Measurements from ENCODE around the gene ZFP64.
A peak's percentile ranks its signal among the peaks of the same experiment; 100 is the strongest.
"Not testable (repeated sequence)": the region's sequence is repeated elsewhere in the genome, so short reads cannot be mapped to it uniquely, and the experiment has no call there.

ZFP64 gene

GRCh38 chr20:52191132-52191915 is at the start of gene ZFP64:
Gene ZFP64 (minus strand): TSS chr20:52191779. CDS start chr20:52191636, 143 bp downstream.
- peak; percentile 72 for DNase-seq

GRCh38 chr20:52240802-52241201 is 49.2 kb upstream of the ZFP64 start:
- DNase-seq, result no peak

- DNase-seq, result no peak
These were observed 47.5 kb upstream of the ZFP64 start for GRCh38 chr20:52239102-52239501.

GRCh38 chr20:52236292-52236691 is 44.7 kb upstream of the ZFP64 start:
- no peak for DNase-seq

DNA sequence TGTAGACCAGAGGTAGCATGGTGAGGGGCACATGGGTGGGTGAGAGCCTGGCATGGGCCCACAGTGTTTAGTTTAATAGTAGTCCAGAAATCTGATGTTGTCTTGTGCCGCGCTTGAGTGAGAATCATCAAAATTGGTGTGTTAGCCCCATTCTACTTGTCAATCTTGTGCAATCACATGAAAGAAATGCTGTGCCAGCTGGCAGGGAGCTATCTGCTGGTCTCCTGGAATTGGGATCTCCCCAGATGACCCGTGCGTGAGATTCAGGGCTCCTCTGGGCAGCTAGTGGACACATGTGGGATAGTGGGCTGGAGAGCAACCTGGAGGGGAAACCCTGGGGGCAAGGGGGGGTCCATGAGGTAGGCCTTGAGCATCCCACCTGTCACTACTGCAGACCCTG is 43.5 kb upstream of the ZFP64 start:
- no peak for DNase-seq

DNA sequence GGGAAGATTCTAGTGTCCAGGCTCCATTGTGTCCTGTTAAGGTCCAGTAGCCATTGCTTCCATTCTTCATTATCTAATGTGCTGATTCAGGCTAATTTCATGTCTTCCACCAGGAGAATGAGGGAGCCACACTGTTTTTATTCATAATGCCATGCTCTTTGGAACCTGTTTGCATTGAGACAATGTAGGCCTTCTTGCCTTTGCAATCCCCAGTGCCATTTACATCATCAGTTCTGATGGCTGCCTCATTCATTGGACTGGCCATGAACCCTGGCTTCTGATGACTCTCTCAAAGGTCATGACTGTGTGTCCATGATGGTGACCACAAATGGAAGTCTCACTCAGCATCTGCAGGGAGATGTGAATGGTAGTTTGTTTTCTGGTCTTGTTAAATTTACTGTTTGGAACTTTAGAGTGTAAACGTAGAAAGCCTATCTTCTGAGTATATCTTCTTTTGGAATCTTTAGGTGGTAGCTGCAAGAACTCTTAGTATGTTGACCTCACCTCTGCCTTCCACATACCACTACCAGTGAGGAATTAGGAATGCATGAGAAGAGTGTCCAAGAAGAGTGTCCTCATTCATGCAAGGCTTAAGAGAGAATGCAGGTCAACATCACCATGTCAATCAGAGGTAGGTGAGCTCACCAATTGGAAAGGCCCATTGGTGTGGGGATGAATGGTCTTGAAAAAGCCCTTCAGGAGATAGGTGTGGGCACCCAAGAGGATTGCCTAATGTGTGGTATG is 42.9 kb upstream of the ZFP64 start:
- no peak for DNase-seq

DNA sequence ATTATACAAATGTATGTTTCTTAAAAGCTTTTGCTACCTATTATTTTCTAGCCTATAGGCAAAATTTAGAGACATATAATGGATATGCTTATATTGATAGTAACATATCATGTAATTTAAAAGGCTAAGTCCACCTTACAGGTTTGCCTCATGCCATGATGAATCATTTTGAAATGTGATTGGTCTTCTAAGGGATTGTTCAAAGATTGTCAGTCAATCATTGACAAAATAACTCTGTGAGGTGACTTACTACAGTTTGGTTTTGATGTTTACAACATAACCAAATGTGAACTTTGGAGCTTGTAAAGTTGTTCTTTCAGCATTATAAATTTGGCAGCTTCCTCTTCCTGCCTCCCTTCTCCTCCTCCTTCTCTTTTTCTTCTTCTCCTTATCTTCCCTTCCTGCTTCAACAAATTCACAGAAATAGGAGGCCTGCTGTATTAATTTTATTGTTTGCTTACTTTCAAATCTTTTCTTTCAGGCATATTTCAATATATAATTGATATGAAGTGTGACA is 39.7 kb upstream of the ZFP64 start:
- no peak for DNase-seq

DNA sequence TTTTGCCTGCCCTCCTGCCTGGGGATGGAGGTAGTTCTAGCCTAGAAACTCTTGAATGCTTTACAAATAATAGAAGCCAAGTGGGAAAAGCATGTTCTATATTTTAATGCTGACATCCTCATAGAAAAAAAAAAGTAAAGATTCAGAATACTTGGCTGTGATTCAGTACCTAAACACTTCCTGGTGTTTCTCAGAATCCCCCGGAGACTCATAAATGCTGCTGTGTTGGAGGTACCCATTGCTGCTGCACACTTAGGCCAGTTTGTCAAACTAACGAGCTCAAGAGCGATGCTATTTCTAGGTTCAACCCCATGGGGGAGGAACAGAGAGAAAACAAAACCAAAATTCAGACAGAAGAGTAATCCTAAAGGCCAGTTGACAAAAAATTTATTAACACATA is 38.8 kb upstream of the ZFP64 start:
- no peak for DNase-seq

DNA sequence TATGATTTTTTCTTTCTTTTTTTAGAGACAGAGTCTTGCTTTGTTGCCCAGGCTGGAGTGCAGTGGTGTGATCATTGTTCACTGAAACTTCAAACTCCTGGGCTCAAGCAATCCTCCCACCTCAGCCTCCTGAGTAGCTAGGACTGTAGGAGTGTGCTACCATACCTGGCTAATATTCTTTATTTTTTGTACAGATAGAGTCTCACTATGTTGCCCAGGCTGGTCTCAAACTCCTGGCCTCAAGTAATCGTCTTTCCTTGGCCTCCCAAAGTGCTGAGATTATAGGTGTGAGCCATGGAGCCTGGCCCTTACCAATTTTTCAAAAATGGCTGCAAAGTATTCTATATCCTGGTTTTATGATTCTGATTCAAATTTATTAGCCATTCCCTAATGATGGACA is 37.8 kb upstream of the ZFP64 start:
- not testable (repeated sequence) for DNase-seq

DNA sequence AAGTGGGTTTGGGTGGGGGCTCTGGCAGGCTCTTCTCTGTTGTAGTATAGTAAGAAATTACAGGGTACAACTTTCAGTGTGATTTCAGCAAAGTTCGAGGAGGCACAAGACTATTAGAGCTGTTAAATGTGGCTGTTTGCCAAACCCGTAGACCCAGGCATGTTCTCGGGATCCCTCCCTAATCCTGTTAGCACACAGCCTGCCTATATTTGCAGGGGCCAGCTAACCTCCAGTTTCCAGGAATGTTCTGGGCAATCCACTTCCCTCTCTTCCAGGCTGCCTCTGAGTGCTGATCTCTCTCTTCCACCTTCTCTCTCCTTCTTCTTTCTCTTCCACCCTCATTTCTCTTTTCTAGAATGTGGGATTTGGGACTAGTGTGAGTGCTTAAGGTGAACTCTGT is 34.8 kb upstream of the ZFP64 start:
- DNase-seq, result no peak

DNA sequence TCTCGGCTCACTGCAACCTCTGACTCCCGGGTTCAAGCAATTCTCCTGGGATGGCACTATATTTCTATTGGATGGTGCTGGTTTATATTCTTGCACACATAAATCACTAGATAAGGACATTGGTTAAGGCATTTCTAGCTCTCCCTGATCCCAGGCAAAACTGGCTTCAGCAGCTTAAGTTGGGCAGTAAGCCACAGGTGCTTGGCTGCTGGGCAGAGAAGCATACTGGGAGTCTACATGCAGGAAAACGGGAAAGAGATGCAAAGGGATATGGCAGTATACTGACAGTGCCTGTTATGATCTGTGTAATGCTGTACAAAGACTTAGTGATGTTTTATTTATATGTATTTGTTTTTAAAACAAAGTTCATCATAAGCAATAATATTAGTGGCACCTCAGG is 33.3 kb upstream of the ZFP64 start:
- DNase-seq, result no peak

DNA sequence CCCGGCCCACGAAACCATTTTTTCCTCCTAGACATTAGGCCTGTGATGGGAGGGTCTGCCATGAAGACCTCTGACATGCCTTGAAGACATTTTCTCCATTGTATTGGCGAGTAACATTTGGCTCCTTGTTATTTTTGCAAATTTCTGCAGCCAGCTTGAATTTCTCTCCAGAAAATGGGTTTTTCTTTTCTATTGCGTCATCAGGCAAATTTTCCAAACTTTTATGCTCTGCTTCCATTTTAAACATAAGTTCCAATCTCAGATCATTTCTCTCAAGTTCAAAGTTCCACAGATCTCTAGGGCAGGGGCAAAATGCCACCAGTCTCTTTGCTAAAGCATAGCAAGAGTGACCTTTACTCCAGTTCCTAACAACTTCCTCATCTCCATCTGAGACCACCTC is 29.8 kb upstream of the ZFP64 start:
- not testable (repeated sequence) for DNase-seq

GRCh38 chr20:52220891-52221290 is 29.3 kb upstream of the ZFP64 start:
- DNase-seq, result not testable (repeated sequence)

GRCh38 chr20:52219441-52219840 is 27.9 kb upstream of the ZFP64 start:
- DNase-seq, result peak; percentile 40

GRCh38 chr20:52217689-52218395 is 26.3 kb upstream of the ZFP64 start:
- no peak for DNase-seq

- no peak for DNase-seq
These were observed 22.4 kb upstream of the ZFP64 start for GRCh38 chr20:52213995-52214394.

GRCh38 chr20:52212943-52213342 is 21.4 kb upstream of the ZFP64 start:
- no peak for DNase-seq

- DNase-seq, result no peak
These were observed 18.7 kb upstream of the ZFP64 start for GRCh38 chr20:52210037-52210990.

DNA sequence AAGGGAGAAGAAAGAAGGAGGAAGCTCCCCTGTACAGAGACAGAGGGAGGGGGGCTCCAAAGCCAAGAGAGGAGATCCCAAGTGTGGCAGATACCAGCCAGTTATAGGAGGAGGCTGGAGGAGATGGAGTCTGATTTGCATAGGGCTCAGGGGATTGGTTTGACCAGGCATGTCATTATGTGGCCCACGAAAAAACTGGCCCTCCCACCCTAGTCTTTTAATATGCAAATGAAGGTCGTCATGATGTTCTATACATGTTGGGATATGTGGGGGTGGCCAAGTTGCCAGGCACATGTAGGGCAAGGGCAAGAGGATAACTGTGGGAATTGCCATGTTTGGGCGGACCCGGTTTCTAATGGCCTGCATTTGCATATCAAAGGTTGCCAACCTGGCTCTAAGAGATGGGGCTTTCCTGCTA is 17.6 kb upstream of the ZFP64 start:
- no peak for DNase-seq

- no peak for DNase-seq
These were observed 15.6 kb upstream of the ZFP64 start for GRCh38 chr20:52207020-52207810.

GRCh38 chr20:52204136-52204535 is 12.6 kb upstream of the ZFP64 start:
- DNase-seq, result no peak
